GM23338 (cell line): ENCODE measurements around the gene LPP. TPM values are rescaled to one million over a fixed set of nuclear protein-coding genes. Genes with fewer than 3 reads are reported as not detected.

Experiments used
- ATAC-seq: fragments of 200-7000 bp; cut with Tn5 transposase; 3 replicates; pipeline ENCODE4 v1.9.1; 2020
- DNase-seq: peaks from one replicate; pipeline ENCODE4 v3.0.0-alpha.2; 2015; ENCODE audit warnings: low spot score
- H2AFZ ChIP-seq: fragments of 200-600 bp; sonication (generic); 2 replicates; pipeline ENCODE4 v1.8.0; 2016; ENCODE audit warnings: antibody characterized with exemption, mild to moderate bottlenecking, moderate library complexity
- H3F3A ChIP-seq: fragments of 200-600 bp; sonication (generic); replicated peaks from 2 replicates; pipeline ENCODE4 v1.8.0; 2017; ENCODE audit warnings: antibody characterized with exemption, mixed run types, low read depth
- H3K27ac ChIP-seq: fragments of 200-600 bp; sonication (generic); 2 replicates; pipeline ENCODE4 v1.6.1; 2016; ENCODE audit warnings: low read depth
- H3K27me3 ChIP-seq: fragments of 200-600 bp; sonication (generic); 2 replicates; pipeline ENCODE4 v1.8.0; 2016; ENCODE audit warnings: mild to moderate bottlenecking, mixed run types, moderate library complexity; ENCODE audit not compliant: insufficient read depth
- H3K36me3 ChIP-seq: fragments of 200-600 bp; sonication (generic); 2 replicates; pipeline ENCODE4 v1.8.0; 2016; ENCODE audit warnings: mild to moderate bottlenecking; ENCODE audit not compliant: insufficient read depth
- H3K4me1 ChIP-seq: fragments of 200-600 bp; sonication (generic); 2 replicates; pipeline ENCODE4 v1.8.0; 2016; ENCODE audit warnings: mild to moderate bottlenecking, moderate library complexity; ENCODE audit not compliant: insufficient read depth
- H3K4me2 ChIP-seq: fragments of 200-600 bp; sonication (generic); 2 replicates; pipeline ENCODE4 v1.7.1; 2017; ENCODE audit warnings: mixed run types
- H3K4me3 ChIP-seq: fragments of 200-600 bp; sonication (generic); 2 replicates; pipeline ENCODE4 v1.6.1; 2016; ENCODE audit warnings: mixed run types
- H3K79me2 ChIP-seq: fragments of 200-600 bp; sonication (generic); replicated peaks from 2 replicates; pipeline ENCODE4 v1.8.0; 2017; ENCODE audit warnings: mild to moderate bottlenecking; ENCODE audit not compliant: insufficient read depth
- H3K9me2 ChIP-seq: fragments of 200-600 bp; sonication (generic); 2 replicates; pipeline ENCODE4 v1.8.0; 2017; ENCODE audit not compliant: insufficient read depth
- H4K20me1 ChIP-seq: fragments of 200-600 bp; sonication (generic); replicated peaks from 2 replicates; pipeline ENCODE4 v1.8.0; 2017; ENCODE audit warnings: mild to moderate bottlenecking; ENCODE audit not compliant: insufficient read depth
- H3K27ac Mint-ChIP-seq: 2 replicates; pipeline ENCODE4 v1.8.0; 2020; ENCODE audit warnings: inconsistent platforms, mild to moderate bottlenecking, moderate library complexity, mixed read lengths
- H3K27me3 Mint-ChIP-seq: 3 replicates; pipeline ENCODE4 v1.8.0; 2022; ENCODE audit warnings: low read depth, mild to moderate bottlenecking, moderate library complexity, mixed read lengths, inconsistent platforms; ENCODE audit not compliant: insufficient read depth, poor library complexity
- H3K36me3 Mint-ChIP-seq: 3 replicates; pipeline ENCODE4 v1.8.0; 2021; ENCODE audit warnings: low read depth, mild to moderate bottlenecking, inconsistent platforms, moderate library complexity, mixed read lengths
- H3K4me1 Mint-ChIP-seq: 3 replicates; pipeline ENCODE4 v1.8.0; 2020; ENCODE audit warnings: mild to moderate bottlenecking, inconsistent platforms, mixed read lengths
- H3K4me3 Mint-ChIP-seq: 3 replicates; pipeline ENCODE4 v1.8.0; 2021; ENCODE audit warnings: moderate library complexity, mild to moderate bottlenecking, inconsistent platforms, mixed read lengths
- H3K9me3 Mint-ChIP-seq: 3 replicates; pipeline ENCODE4 v1.8.0; 2020; ENCODE audit warnings: moderate library complexity, mild to moderate bottlenecking, inconsistent platforms, mixed read lengths
- EZH2 ChIP-seq: fragments of 200-600 bp; sonication (generic); IDR thresholded peaks from one replicate; pipeline ENCODE4 v1.8.0; 2017; ENCODE audit warnings: antibody characterized with exemption, mild to moderate bottlenecking, low read depth; ENCODE audit not compliant: unreplicated experiment
- NANOG ChIP-seq: IDR thresholded peaks from 2 replicates; pipeline ENCODE4 v1.6.1; 2016; ENCODE audit warnings: antibody characterized with exemption, borderline replicate concordance
- POLR2AphosphoS5 ChIP-seq: IDR thresholded peaks from 2 replicates; pipeline ENCODE4 v1.6.1; 2016; ENCODE audit warnings: antibody characterized with exemption, low read depth
- STAT1 ChIP-seq: IDR thresholded peaks from one replicate; pipeline ENCODE4 v1.6.1; 2016; ENCODE audit warnings: antibody characterized with exemption; ENCODE audit not compliant: unreplicated experiment
- ZNF114 ChIP-seq: fragments of 250-450 bp; sonication (Bioruptor Pico); IDR thresholded peaks from 2 replicates; pipeline ENCODE4 v1.5.0; 2020; ENCODE audit warnings: mild to moderate bottlenecking, moderate library complexity
- ZNF331 ChIP-seq: fragments of 250-450 bp; sonication (Bioruptor Pico); IDR thresholded peaks from 2 replicates; pipeline ENCODE4 v1.5.0; 2020; ENCODE audit warnings: low read depth, mild to moderate bottlenecking, moderate library complexity
- polyA plus RNA-seq: library from polyadenylated mRNA; unstranded; fragments of >200 nt; fragmentation: Nextera tagmentation; extraction: Ambion mirVana; gene quantifications from 2 replicates; pipeline ENCODE4 v1.2.1, GENCODE V29; 2016
- total RNA-seq: library from RNA; depleted of rRNA; stranded (reverse); fragments of >200 nt; shearing (Covaris generic); gene quantifications from 2 replicates; pipeline ENCODE4 v1.2.3, GENCODE V29; 2014
- TF ChIP-seq, protein P1 (sequence below): IDR thresholded peaks from one replicate; pipeline ENCODE4 v1.6.1; 2018; ENCODE audit warnings: antibody characterized with exemption; ENCODE audit not compliant: unreplicated experiment
- TF ChIP-seq, protein P2 (sequence below): IDR thresholded peaks from 2 replicates; pipeline ENCODE4 v1.6.1; 2016; ENCODE audit warnings: antibody characterized with exemption

The LPP gene
- total and polyA plus RNA-seq, 2 experiments from 2014 or later: 23.0 to 35.2 TPM

DNA sequence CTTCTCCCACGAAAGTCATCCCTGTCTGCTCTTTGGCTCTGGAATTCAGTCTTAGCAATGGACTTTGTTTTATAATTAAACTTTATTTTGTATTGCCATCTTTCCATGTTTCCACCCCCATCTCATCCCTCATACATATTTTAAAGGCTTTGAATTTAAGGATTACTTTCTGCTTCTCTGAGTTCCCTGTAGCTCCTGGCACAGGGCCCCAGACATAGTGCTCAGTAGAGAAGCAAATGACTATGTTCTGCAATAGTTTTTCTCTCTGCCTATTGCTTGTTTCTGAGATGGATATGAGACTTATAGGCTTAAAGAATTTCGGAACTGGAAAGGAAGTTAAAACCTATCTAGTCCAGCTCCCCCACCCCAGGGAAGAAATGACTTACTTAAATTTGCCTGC, 197.0 kb downstream of the LPP start:
- no peak overlapping the region for H3K4me2 ChIP-seq
- no peaks in the 10 kb centered on the region for H3F3A ChIP-seq
- DNase-seq: no peak
- H3K27ac Mint-ChIP-seq: no peak overlapping the region
- H3K4me1 Mint-ChIP-seq: peaks cover 7% of the 10 kb centered on the region
- no peak overlapping the region for H3K4me3 ChIP-seq
- no peaks in the 10 kb centered on the region; the same call in 2 of the 3 replicates for H3K9me3 Mint-ChIP-seq
- H3K4me3 Mint-ChIP-seq: no peak overlapping the region
- H4K20me1 ChIP-seq: no peaks in the 10 kb centered on the region
- no peak for ATAC-seq
- no peak overlapping the region for H2AFZ ChIP-seq
- no peaks in the 10 kb centered on the region for H3K27me3 Mint-ChIP-seq
- H3K27me3 ChIP-seq: no peaks in the 10 kb centered on the region
- H3K4me1 ChIP-seq: peaks cover 8% of the 10 kb centered on the region; the same call in 1 of the 2 replicates
- TF ChIP-seq ZNF114 (CRISPR knock-in tag) (no peak), POLR2AphosphoS5 (no peak), NANOG (no peak), EZH2 (no peak), STAT1 (no peak), ZNF331 (CRISPR knock-in tag) (no peak)
- TF ChIP-seq, protein P1, sequence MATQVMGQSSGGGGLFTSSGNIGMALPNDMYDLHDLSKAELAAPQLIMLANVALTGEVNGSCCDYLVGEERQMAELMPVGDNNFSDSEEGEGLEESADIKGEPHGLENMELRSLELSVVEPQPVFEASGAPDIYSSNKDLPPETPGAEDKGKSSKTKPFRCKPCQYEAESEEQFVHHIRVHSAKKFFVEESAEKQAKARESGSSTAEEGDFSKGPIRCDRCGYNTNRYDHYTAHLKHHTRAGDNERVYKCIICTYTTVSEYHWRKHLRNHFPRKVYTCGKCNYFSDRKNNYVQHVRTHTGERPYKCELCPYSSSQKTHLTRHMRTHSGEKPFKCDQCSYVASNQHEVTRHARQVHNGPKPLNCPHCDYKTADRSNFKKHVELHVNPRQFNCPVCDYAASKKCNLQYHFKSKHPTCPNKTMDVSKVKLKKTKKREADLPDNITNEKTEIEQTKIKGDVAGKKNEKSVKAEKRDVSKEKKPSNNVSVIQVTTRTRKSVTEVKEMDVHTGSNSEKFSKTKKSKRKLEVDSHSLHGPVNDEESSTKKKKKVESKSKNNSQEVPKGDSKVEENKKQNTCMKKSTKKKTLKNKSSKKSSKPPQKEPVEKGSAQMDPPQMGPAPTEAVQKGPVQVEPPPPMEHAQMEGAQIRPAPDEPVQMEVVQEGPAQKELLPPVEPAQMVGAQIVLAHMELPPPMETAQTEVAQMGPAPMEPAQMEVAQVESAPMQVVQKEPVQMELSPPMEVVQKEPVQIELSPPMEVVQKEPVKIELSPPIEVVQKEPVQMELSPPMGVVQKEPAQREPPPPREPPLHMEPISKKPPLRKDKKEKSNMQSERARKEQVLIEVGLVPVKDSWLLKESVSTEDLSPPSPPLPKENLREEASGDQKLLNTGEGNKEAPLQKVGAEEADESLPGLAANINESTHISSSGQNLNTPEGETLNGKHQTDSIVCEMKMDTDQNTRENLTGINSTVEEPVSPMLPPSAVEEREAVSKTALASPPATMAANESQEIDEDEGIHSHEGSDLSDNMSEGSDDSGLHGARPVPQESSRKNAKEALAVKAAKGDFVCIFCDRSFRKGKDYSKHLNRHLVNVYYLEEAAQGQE: no peak
- TF ChIP-seq, protein P2, sequence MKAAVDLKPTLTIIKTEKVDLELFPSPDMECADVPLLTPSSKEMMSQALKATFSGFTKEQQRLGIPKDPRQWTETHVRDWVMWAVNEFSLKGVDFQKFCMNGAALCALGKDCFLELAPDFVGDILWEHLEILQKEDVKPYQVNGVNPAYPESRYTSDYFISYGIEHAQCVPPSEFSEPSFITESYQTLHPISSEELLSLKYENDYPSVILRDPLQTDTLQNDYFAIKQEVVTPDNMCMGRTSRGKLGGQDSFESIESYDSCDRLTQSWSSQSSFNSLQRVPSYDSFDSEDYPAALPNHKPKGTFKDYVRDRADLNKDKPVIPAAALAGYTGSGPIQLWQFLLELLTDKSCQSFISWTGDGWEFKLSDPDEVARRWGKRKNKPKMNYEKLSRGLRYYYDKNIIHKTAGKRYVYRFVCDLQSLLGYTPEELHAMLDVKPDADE: no peak
- H3K27ac ChIP-seq: no peak overlapping the region
- no peaks in the 10 kb centered on the region for H3K9me2 ChIP-seq
- no peaks in the 10 kb centered on the region for H3K36me3 ChIP-seq
- H3K36me3 Mint-ChIP-seq: no peaks in the 10 kb centered on the region
- no peaks in the 10 kb centered on the region for H3K79me2 ChIP-seq

DNA sequence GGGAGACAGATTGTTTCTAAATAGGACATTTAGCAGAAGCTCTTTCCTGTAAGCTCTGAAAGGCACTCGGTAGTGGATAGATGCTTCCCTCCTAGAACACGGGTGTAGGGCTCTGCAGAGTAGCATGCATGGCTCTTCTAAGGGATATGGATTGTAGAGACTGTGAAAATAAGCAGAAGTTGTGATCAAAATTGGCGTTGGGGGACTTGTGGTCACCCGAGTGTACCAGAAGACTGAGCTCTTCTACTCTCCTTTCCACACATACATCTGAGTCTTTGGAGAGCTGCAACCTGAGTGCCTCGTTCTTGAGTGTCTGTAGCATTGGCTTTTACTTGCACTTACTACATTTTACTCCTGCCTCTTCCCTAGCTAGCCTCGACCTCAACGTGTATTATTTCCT, 197.7 kb downstream of the LPP start:
- Histone ChIP-seq H4K20me1 (no peaks in the 10 kb centered on the region), H3K79me2 (no peaks in the 10 kb centered on the region)
- no peak overlapping the region for H3K27ac Mint-ChIP-seq
- no peak for TF ChIP-seq POLR2AphosphoS5
- no peak for TF ChIP-seq EZH2
- TF ChIP-seq, protein P1: no peak
- no peak for TF ChIP-seq ZNF114 (CRISPR knock-in tag)

More for the DNA sequence above, 197.7 kb downstream of the LPP start:
- peaks cover 8% of the 10 kb centered on the region; the same call in 1 of the 2 replicates for H3K4me1 ChIP-seq
- Mint-ChIP-seq H3K9me3 (no peaks in the 10 kb centered on the region; the same call in 2 of the 3 replicates), H3K4me1 (peaks cover 7% of the 10 kb centered on the region), H3K4me3 (no peak overlapping the region), H3K27me3 (no peaks in the 10 kb centered on the region), H3K36me3 (no peaks in the 10 kb centered on the region)
- DNase-seq (no peak), ATAC-seq (no peak)
- no peaks in the 10 kb centered on the region for H3K36me3 ChIP-seq
- H3K27ac ChIP-seq: no peak overlapping the region
- H3K4me2 ChIP-seq: no peak overlapping the region
- H3K9me2 ChIP-seq: no peaks in the 10 kb centered on the region
- H3K27me3 ChIP-seq: no peaks in the 10 kb centered on the region
- no peak overlapping the region for H3K4me3 ChIP-seq
- no peak overlapping the region for H2AFZ ChIP-seq
- no peaks in the 10 kb centered on the region for H3F3A ChIP-seq
